Activated CD4-positive, alpha-beta T cell treated with anti-CD3 and anti-CD28 coated beads, Interleukin-2, Interleukin-6, amounts not matched to agents 100 ng/mL and 50 ng/mL, durations not matched to agents 16 hours and 8 hours (primary cell): ENCODE data around the gene HSF2.
"Not testable (repeated sequence)": the region's sequence is repeated elsewhere in the genome, so short reads cannot be mapped to it uniquely, and the experiment has no call there.

Source experiments
- DNase-seq: peaks from one replicate; pipeline ENCODE4 v3.0.0-alpha.2; 2020

The HSF2 gene

GRCh38 chr6:122400462-122401089, 1.1 kb downstream of the HSF2 start:
- DNase-seq, result no peak

- DNase-seq, result no peak
These were observed 1.7 kb downstream of the HSF2 start for GRCh38 chr6:122401104-122401503.

GRCh38 chr6:122404444-122404843, 5.0 kb downstream of the HSF2 start:
- DNase-seq, result no peak

- DNase-seq, result no peak
These were observed 6.0 kb downstream of the HSF2 start for GRCh38 chr6:122405417-122405816.

GRCh38 chr6:122406187-122406586, 6.7 kb downstream of the HSF2 start:
- no peak for DNase-seq

- DNase-seq, result no peak
These were observed 8.3 kb downstream of the HSF2 start for GRCh38 chr6:122407712-122408111.

GRCh38 chr6:122408240-122408639, 8.8 kb downstream of the HSF2 start:
- no peak for DNase-seq

- DNase-seq, result no peak
These were observed 9.4 kb downstream of the HSF2 start for GRCh38 chr6:122408702-122409458.

- no peak for DNase-seq
These were observed 12.5 kb downstream of the HSF2 start for GRCh38 chr6:122412001-122412400.

GRCh38 chr6:122416825-122417224, 17.4 kb downstream of the HSF2 start:
- DNase-seq, result no peak

GRCh38 chr6:122422003-122422402, 22.6 kb downstream of the HSF2 start:
- DNase-seq, result no peak

- peak; percentile 78 for DNase-seq
These were observed 23.3 kb downstream of the HSF2 start for GRCh38 chr6:122422614-122423267.

- DNase-seq, result no peak
These were observed 24.3 kb downstream of the HSF2 start for GRCh38 chr6:122423734-122424133.

- DNase-seq, result no peak
These were observed 27.1 kb downstream of the HSF2 start for GRCh38 chr6:122426597-122426996.

GRCh38 chr6:122428781-122429180, 29.3 kb downstream of the HSF2 start:
- no peak for DNase-seq

- no peak for DNase-seq
These were observed 29.9 kb downstream of the HSF2 start for GRCh38 chr6:122429323-122429722.

GRCh38 chr6:122431780-122432179, 32.3 kb downstream of the HSF2 start:
- no peak for DNase-seq

- peak; percentile 35 for DNase-seq
These were observed 33.4 kb downstream of the HSF2 start for GRCh38 chr6:122432816-122433215.

GRCh38 chr6:122438975-122439374, 39.5 kb downstream of the HSF2 start:
- DNase-seq, result no peak

GRCh38 chr6:122445274-122445673, 45.8 kb downstream of the HSF2 start:
- no peak for DNase-seq

- DNase-seq, result no peak
These were observed 49.6 kb downstream of the HSF2 start for GRCh38 chr6:122449069-122449468.

GRCh38 chr6:122452509-122452908, 53.1 kb downstream of the HSF2 start:
- no peak for DNase-seq

- no peak for DNase-seq
These were observed 55.2 kb downstream of the HSF2 start for GRCh38 chr6:122454673-122455072.

- not testable (repeated sequence) for DNase-seq
These were observed 55.7 kb downstream of the HSF2 start for GRCh38 chr6:122455116-122455515.
